ENCODE results near the gene TMIE.

TMIE gene

DNA sequence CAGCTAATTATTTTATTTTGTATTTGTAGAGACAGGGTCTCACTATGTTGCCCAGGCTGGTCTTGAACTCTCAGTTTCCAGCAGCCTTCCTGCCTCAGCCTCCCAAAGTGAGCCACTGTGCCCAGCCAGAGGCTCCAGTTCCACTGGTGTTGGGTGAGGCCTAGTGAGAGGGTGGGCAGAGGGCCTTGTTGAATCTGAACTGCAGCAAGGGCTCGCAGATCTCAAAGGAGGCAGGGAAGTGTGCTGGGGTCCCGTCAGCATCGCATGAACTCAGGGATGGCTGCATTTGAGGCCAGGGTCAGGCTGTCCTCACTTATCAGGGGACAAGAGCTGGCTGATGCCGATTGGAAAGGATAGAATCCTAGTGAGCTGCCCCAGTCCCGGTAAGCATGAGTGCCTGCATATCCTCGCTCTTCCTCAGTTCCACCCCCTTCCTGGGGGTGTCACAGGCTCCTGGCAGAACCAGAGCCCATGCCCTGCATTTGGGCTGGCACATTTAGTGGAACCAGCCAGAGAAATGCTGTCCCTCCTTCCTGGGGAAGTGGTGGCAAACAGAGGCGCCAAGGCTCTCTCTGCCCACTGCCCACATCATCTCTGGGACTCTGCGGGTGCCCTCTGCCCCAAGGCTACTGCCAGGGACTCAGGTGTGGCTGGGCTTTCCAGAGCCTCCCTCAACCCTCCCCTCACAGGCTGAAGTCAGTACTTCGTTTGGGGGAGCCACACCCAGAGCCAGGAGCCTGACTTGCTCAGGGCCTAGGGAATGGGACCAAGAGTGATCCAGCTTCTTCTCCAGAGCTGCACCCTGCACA is 31.8 kb upstream of the TMIE start:
- DNase-seq: no peak

DNA sequence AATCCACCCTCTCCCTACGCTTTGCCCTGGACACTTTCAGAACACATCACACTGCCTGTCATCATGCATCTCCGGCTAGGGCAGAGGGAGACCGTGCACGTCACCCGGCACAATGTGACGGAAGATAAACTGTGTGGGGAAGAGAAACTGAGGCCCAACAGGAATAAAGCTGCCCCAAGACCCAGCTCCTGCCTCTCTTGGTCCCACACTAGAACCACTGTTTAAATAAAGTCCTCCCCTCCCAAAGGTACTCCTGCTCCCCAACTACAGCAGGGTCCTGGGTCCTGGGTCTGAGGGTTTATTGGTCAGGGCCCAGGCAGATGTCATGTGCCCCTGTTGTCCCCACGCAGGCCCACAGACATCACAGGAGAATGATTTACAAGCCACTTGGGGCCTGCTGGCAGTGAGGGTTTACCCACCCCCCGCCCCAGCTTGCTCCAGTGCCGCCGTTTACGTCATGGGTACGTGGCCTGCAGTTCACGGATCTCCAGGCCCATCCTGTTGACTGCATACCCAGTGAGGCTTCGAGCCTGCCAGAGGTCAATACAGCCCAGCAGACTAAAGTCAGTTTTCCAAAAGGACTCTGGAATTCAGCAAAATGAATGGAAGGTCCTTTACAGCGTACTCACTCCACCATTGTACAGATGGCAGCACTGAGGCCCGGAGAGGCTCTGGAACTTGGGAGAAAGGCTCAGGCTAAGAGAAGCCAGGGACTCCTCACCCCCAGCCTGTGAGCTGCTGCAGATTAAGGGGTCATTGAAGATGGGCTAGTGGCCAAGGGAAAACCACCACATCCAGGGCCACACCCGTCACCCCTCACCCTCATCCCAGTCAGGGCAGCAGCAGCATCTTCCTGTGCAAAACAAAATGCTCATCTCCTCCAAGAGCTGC is 30.9 kb upstream of the TMIE start:
- DNase-seq: no peak

- DNase-seq: no peak
These were observed 30.2 kb upstream of the TMIE start for GRCh38 chr3:46670891-46671427.

- DNase-seq: no peak
These were observed 29.4 kb upstream of the TMIE start for GRCh38 chr3:46671541-46672348.

DNA sequence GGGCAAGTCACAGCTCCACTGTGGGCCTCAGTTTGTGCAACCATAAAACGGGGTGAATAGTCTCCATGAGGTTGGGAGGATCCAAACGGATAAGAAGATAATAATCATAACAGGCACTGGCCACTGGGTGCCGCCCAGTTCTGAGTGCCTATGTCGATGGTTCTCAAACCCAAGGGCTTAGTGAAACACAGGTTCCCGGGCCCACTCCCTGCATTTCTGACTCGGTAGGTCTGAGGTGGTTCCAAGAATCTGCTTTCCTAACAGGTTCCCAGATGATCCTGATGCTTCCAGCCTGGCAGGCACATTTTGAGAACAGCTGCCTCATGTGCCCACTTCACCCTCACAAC is 28.9 kb upstream of the TMIE start:
- no peak for DNase-seq

- DNase-seq: no peak
These were observed 27.8 kb upstream of the TMIE start for GRCh38 chr3:46673151-46674030.

- no peak for DNase-seq
These were observed 27.0 kb upstream of the TMIE start for GRCh38 chr3:46674031-46674845.

- no peak for DNase-seq
These were observed 25.8 kb upstream of the TMIE start for GRCh38 chr3:46675426-46675825.

DNA sequence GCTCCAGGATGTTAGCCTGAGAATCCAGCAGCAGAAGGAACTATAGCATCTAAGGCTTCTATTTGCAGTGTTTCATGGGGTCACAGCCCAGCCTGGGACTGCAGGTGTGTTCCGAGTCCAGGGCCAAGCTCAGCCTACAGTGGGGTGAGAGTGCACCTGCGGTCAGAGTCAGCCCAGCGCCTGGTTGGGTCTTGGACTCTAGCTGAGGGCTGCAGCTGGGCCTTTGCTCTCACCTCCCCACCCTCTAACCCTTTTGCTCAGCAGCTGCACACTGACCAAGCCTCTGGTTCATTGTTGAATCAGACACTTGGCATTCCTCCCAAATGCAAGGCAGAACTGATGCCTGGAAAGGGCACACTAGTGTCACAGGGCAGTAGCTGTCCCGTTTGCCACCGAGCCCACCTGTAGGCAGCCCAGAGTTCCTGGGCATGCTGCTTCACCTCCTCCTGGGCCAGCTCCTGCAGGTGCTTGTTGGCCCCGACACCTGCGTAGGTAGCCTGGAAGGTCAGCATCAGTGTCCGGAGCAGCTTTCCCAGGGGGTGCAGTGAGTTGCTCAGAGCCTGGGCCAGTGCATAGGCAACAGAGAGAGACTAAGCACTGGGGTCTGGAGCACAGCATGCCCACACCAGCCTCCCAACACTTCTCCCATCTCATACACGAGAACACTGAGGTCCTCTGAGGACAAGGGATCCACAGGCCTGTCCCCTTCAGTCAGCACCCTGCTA is 25.2 kb upstream of the TMIE start:
- DNase-seq: no peak

DNA sequence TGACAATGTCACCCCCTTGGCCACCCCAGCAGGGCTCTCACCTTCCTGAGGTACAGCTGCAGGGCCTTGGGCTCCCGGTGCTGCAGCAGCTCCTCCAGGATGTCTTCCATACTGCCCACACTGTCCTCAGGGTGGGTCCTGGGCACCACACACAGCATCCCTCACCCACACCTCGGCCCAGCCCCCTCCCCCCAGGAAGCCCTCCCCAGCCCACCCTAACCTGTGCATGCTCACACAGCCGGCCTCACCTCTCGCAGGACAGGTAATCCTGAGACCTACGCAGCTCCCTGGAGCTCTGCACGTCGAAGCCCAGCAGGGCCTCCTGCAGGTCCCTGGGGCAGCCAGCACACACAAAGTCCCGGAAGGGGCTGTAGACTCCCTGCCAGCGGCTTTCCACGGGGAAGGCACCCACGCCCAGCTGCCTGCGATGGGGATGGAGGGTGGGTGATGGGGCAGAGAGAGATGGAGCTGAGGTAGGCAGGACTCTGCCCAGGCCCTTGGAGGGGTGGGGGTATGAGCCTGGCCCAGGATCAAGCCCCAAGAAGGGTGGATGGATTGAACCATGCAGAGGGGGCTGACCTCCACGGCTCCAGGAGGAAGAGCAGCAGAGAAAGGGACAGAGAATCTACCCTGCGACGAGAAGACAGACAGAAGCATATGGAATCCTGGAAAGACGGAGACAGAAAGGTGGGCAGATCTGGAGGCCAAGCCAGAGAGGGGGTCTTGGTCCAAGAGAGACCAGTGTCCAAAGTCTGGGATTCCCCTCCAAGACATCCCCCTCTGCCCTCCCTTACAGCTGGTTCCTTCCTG is 24.4 kb upstream of the TMIE start:
- no peak for DNase-seq

DNA sequence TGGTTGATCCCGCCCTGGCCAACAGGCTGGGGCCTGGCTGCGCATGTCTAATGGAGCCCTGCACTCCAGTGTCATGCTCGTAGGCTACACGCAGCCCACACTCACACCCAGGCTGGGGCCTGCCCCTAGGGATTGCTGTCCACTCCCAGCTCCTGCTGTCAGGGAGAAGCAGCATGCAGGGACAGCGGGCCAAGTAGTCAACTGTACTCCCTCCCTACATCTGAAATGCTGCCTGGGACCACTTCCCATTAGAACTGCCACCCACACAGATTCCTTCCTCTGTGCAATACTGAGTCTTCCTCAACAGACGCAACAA is 23.8 kb upstream of the TMIE start:
- DNase-seq: no peak

GRCh38 chr3:46678280-46678679 is 22.9 kb upstream of the TMIE start:
- DNase-seq: no peak

DNA sequence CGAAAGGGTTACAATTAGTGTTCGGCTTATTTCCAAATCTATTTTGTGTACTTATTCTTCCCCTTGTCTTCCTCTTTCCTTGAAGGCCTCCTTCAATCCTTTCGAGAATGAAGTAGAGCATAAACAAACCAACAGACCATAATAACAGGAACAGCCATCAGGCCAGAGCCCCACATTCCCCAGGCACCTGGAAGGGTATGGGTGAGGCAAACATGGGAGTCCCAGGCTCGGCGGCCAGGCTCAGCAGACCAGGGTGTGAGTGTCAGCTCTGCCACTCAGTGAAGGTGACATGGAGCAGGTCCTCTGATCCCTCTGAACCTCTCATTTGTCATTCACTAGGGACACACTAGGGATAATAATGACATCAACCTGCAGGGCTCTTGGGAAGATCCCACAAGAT is 21.5 kb upstream of the TMIE start:
- no peak for DNase-seq

GRCh38 chr3:46680298-46680826 is 20.8 kb upstream of the TMIE start:
- DNase-seq: no peak

DNA sequence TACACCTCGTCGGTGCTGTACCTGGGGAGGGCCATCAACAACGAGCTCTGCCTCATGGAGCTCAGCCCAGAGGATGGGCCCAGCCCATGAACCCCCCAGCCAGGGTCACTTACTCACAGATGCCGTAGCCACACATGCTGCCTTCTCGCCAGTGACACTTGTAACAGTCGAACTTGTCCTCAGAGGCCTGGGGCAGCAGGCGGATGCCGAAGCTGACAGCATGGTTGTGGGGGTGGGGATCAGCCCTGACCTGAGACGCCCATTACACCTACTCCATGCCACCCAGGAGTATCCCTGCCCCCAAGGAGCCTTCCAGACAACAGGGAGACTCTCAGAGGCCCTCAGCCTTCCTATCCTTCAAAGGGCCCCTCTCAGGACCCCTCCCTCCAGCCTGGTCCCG is 19.8 kb upstream of the TMIE start:
- no peak for DNase-seq

DNA sequence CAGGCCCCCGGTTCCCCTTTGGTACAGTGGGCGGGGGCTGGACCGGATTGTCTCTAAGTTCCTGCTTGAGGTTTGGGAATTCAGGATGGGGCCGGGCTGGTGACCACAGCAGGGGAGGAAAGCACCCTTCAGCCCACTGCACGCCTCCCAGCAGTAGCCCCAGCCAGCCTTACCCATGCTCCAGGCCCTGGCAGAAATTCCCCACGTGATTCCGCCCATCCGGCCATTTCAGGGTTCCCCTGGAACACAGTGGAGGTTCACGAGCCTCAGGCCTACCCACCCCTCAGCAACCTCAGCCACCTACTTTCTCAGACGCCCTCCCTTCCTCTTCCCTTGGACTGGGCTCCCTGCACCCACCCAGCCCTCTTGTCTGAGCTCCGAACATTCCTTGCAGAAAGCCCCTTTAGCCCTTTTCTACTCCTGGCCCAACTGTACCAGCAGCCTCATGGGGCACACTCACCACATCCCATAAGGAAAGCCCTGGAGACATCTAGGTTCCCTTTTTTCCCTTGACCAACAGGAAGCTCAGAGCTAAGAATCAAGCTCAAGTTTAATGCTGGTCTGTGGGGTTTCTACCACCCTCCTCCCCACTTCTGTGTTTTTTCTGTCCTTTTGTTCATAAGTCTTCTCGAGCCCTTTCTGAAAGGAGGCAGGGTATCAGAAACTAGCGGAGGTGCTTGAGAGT is 19.2 kb upstream of the TMIE start:
- no peak for DNase-seq

DNA sequence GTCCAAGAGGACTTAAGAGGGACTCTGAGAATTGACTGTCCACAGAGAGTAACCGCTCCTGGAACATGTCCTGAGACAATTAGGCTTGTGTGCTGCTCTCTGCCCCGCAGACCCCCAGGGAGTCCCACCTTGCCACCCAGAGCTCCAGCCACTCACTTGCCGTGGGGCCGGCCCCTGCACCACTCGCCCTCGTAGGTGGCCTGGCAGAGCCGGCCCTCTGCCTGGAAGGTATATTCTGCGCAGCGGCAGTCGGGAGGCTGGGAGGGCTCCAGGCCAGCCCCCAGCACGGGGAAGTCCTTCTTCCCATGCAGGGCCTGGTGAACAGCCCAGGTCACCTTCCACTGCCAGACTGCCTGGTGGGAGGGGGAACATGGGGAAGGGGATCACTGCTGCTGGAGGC is 18.2 kb upstream of the TMIE start:
- no peak for DNase-seq

DNA sequence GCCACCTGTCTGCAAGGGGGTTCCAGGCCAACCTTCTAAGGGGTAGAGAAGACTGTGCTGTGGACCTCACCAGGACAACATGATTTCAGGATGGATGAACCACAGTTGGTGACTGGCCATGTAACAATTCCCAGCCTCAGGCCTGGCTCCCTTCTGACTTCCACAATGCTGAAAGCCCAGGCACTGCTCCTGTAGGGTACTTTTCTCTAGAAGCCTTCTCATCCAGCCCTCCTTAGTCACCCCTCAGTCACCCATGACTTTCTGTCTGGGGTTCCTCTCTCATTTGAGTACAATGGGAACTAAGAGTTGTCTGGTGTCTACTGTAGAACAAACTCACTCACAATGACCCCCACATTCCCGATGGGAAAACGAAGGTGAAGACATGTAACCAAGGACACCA is 16.3 kb upstream of the TMIE start:
- no peak for DNase-seq

- DNase-seq: no peak
These were observed 15.7 kb upstream of the TMIE start for GRCh38 chr3:46685446-46685845.

Data from GOT3 (cell line).